ENCODE results near the gene C1orf198.

The C1orf198 gene

DNA sequence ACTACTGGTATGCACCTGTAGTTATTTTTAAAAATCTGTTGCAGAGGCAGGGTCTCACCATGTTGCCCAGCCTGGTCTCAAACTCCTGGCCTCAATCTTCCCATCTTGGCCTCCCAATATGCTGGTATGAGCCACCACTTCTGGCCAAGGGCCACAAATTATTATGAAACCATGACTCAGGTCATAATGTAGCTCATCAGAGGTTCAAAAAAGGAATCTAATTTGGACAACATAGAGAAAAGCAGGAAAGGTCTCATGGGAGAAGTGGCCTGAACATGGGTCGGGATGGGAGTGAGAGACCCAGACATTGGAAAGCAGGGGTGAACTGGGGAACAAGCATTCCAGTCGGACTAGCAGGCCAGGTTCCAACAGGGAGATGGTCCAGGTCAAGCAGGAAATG, 45.2 kb upstream of the C1orf198 start:
- no peak for TF ChIP-seq SIN3A (IDR thresholded peaks at IDR 0.05; ENCODE audit: borderline replicate concordance, insufficient read depth, low read length)
- no peak for TF ChIP-seq REST (IDR thresholded peaks at IDR 0.05; ENCODE audit: insufficient read depth in 1 of 2, low read depth in 2 of 2, low read length in 2 of 2)
- TF ChIP-seq FOXP2 (optimal IDR thresholded peaks at IDR 0.05; ENCODE audit: borderline replicate concordance, extremely low read depth, extremely low read length, insufficient read depth), result no peak
- no peak for TF ChIP-seq TAF1 (IDR thresholded peaks at IDR 0.05; ENCODE audit: borderline replicate concordance, insufficient read depth, low read length)
- TF ChIP-seq POLR2AphosphoS5 (IDR thresholded peaks at IDR 0.05; ENCODE audit: low read depth, low read length), result no peak

DNA sequence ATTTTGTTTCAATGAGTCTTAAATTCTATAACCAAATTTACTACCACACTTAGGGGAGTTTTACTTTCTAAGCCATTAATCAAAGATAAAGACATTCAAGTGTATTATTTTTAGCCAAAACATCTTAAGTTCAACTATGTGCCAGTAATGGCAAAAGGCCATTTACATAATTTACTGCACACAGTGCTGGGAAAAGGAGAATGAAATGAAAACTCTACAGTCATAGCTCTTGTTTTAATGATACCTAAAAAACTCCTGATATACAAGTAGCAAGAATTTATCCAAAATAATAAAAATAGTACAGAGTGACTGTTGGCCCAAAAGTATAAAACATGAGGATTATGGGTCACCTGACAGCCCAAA, 42.4 kb upstream of the C1orf198 start:
- TF ChIP-seq TAF1 (IDR thresholded peaks at IDR 0.05; ENCODE audit: borderline replicate concordance, insufficient read depth, low read length) (no peak), REST (IDR thresholded peaks at IDR 0.05; ENCODE audit: insufficient read depth in 1 of 2, low read depth in 2 of 2, low read length in 2 of 2) (no peak), SIN3A (IDR thresholded peaks at IDR 0.05; ENCODE audit: borderline replicate concordance, insufficient read depth, low read length) (no peak), FOXP2 (optimal IDR thresholded peaks at IDR 0.05; ENCODE audit: borderline replicate concordance, extremely low read depth, extremely low read length, insufficient read depth) (no peak), POLR2AphosphoS5 (IDR thresholded peaks at IDR 0.05; ENCODE audit: low read depth, low read length) (no peak)

- TF ChIP-seq REST (IDR thresholded peaks at IDR 0.05; ENCODE audit: insufficient read depth in 1 of 2, low read depth in 2 of 2, low read length in 2 of 2) (no peak), FOXP2 (optimal IDR thresholded peaks at IDR 0.05; ENCODE audit: borderline replicate concordance, extremely low read depth, extremely low read length, insufficient read depth) (no peak), SIN3A (IDR thresholded peaks at IDR 0.05; ENCODE audit: borderline replicate concordance, insufficient read depth, low read length) (no peak), TAF1 (IDR thresholded peaks at IDR 0.05; ENCODE audit: borderline replicate concordance, insufficient read depth, low read length) (no peak), POLR2AphosphoS5 (IDR thresholded peaks at IDR 0.05; ENCODE audit: low read depth, low read length) (no peak)
These were observed 41.8 kb upstream of the C1orf198 start for GRCh38 chr1:230909974-230910754.

DNA sequence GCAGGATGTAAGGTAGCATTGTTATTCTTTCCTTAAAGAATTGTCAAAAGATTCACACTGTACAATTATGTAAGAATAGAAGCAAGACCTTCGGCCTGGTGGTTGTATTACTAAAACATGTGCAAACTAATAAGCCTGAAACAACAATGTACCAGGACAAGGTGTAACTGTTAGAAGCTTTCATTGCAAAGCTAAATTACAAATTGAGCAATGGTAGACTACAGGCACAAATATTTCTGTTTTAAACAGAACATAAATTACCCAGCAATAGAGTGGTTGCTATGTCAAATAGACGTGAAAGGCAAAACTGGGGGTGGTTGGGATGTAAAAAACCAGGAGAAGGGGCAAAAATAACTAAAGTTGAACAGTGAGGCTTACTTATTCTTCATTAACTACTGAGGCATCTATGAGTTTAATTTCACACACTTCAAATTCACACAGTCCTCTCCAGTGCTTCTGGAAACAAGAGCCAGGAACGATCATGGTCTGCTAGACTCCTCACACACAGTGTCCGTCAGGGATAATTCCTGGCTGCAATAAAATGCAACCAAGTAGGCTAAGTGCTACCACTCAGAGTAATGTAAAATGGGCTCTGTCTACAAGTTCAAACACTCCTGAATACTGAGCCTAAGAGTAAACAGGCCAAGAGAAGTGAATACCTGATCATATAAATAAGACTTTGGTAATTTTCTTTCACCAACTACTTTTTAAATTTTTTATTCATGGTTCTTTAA, 39.3 kb upstream of the C1orf198 start:
- TF ChIP-seq REST (IDR thresholded peaks at IDR 0.05; ENCODE audit: insufficient read depth in 1 of 2, low read depth in 2 of 2, low read length in 2 of 2) (no peak), POLR2AphosphoS5 (IDR thresholded peaks at IDR 0.05; ENCODE audit: low read depth, low read length) (no peak), FOXP2 (optimal IDR thresholded peaks at IDR 0.05; ENCODE audit: borderline replicate concordance, extremely low read depth, extremely low read length, insufficient read depth) (no peak), TAF1 (IDR thresholded peaks at IDR 0.05; ENCODE audit: borderline replicate concordance, insufficient read depth, low read length) (no peak), SIN3A (IDR thresholded peaks at IDR 0.05; ENCODE audit: borderline replicate concordance, insufficient read depth, low read length) (no peak)
